A549 (cell line): ENCODE data around the gene PHF21A.

Source experiments
- CTCF ChIP-seq: fragments of >200 bp; sonication (Bioruptor Twin); formaldehyde crosslinking; IDR thresholded peaks from 3 replicates; pipeline ENCODE4 v1.5.1; 2016
- MAX ChIP-seq: IDR thresholded peaks from 2 replicates; pipeline ENCODE4 v1.6.1; 2012

DNA sequence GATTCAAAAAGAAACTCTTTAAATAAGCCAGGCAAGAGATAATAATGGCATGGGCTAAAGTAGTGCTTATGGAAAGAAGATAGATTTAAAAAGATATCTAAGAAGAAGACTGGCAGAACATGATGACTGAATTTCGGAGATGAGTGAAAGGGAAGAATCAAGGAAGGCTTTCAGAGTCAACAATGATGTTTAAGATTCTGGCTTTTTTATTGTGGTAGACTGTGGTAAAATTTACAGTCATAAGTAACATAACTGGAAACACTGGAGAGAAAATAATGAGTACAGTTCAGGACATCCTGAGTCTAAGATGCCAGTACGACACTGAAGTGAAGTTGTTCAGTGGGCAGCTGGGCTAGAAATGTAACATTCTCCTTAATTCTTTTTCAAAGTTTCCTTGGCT, 85.2 kb downstream of the PHF21A start:
- TF ChIP-seq MAX (no peak), CTCF (no peak)
